Astrocyte (in vitro differentiated cells and primary cell): Measurements from ENCODE around the gene IPO13. TPM values are rescaled to one million over a fixed set of nuclear protein-coding genes. Genes with fewer than 3 reads are reported as not detected.

Source experiments
- DNase-seq: peaks from one replicate; pipeline ENCODE4 v3.0.0-alpha.2; 2010; ENCODE audit warnings: low read depth
- FAIRE-seq: peaks from 2 replicates; lab custom pipeline; 2011; peaks lifted over from hg19 to GRCh38; lab: Jason Lieb, UNC
- H2AFZ ChIP-seq: 2 replicates; pipeline ENCODE4 v1.6.0; 2012; ENCODE audit warnings: low read depth, low read length, inconsistent platforms
- H3K27ac ChIP-seq: 2 replicates; pipeline ENCODE4 v1.5.1; 2011; ENCODE audit warnings: low read depth, low read length, inconsistent platforms
- H3K27me3 ChIP-seq: 2 replicates; pipeline ENCODE4 v1.6.0; 2011; ENCODE audit warnings: low read length, inconsistent platforms; ENCODE audit not compliant: insufficient read depth
- H3K36me3 ChIP-seq: 2 replicates; pipeline ENCODE4 v1.5.1; 2011; ENCODE audit warnings: low read length, inconsistent platforms; ENCODE audit not compliant: insufficient read depth
- H3K4me1 ChIP-seq: 2 replicates; pipeline ENCODE4 v1.5.1; 2011; ENCODE audit warnings: low read length, inconsistent platforms; ENCODE audit not compliant: insufficient read depth
- H3K4me2 ChIP-seq: 2 replicates; pipeline ENCODE4 v1.6.0; 2012; ENCODE audit warnings: low read length, inconsistent platforms
- H3K4me3 ChIP-seq: 2 replicates; pipeline ENCODE4 v1.5.1; 2011; ENCODE audit warnings: low read depth, mild to moderate bottlenecking, low read length, inconsistent platforms; ENCODE audit not compliant: insufficient read depth
- H3K79me2 ChIP-seq: 2 replicates; pipeline ENCODE4 v1.6.0; 2012; ENCODE audit warnings: mild to moderate bottlenecking, low read length, inconsistent platforms; ENCODE audit not compliant: insufficient read depth
- H3K9ac ChIP-seq: 2 replicates; pipeline ENCODE4 v1.6.0; 2012; ENCODE audit warnings: mild to moderate bottlenecking, low read length, inconsistent platforms
- H3K9me3 ChIP-seq: 2 replicates; pipeline ENCODE4 v1.5.1; 2012; ENCODE audit warnings: low read depth, mild to moderate bottlenecking, low read length, inconsistent platforms; ENCODE audit not compliant: insufficient read depth
- H4K20me1 ChIP-seq: 2 replicates; pipeline ENCODE4 v1.6.0; 2012; ENCODE audit warnings: low read length, inconsistent platforms; ENCODE audit not compliant: insufficient read depth
- H3K27ac Mint-ChIP-seq: one replicate; pipeline ENCODE4 v1.8.0; 2021; ENCODE audit warnings: mild to moderate bottlenecking, mixed read lengths; ENCODE audit not compliant: unreplicated experiment
- H3K27me3 Mint-ChIP-seq: one replicate; pipeline ENCODE4 v1.8.0; 2021; ENCODE audit warnings: low read depth, mixed read lengths; ENCODE audit not compliant: unreplicated experiment
- H3K36me3 Mint-ChIP-seq: one replicate; pipeline ENCODE4 v1.8.0; 2021; ENCODE audit warnings: low read depth, mixed read lengths; ENCODE audit not compliant: unreplicated experiment
- H3K4me1 Mint-ChIP-seq: one replicate; pipeline ENCODE4 v1.8.0; 2021; ENCODE audit warnings: low read depth, mixed read lengths; ENCODE audit not compliant: unreplicated experiment
- H3K4me3 Mint-ChIP-seq: one replicate; pipeline ENCODE4 v1.8.0; 2021; ENCODE audit warnings: mild to moderate bottlenecking, moderate library complexity, mixed read lengths; ENCODE audit not compliant: unreplicated experiment
- H3K9me3 Mint-ChIP-seq: one replicate; pipeline ENCODE4 v1.8.0; 2021; ENCODE audit warnings: mild to moderate bottlenecking, mixed read lengths; ENCODE audit not compliant: unreplicated experiment
- CTCF ChIP-seq: IDR thresholded peaks from 2 replicates; pipeline ENCODE4 v1.5.1; 2011; ENCODE audit warnings: low read depth, mild to moderate bottlenecking, inconsistent platforms, low read length, moderate library complexity; ENCODE audit not compliant: insufficient read depth
- EZH2 ChIP-seq: IDR thresholded peaks from 2 replicates; pipeline ENCODE4 v1.6.1; 2012; ENCODE audit warnings: mild to moderate bottlenecking, low read length, inconsistent platforms; ENCODE audit not compliant: insufficient read depth
- total RNA-seq: library from RNA; stranded (reverse); gene quantifications from 2 replicates; pipeline ENCODE4 v1.2.1, GENCODE V29; 2021

The IPO13 gene
- total RNA-seq, 1 donor from 2014 or later: 31.0 TPM

GRCh38 chr1:43947061-43947873 is 517 bp downstream of the IPO13 start:
- FAIRE-seq: no peak
- Histone ChIP-seq H3K27me3 (no peaks in the 10 kb centered on the region), H3K36me3 (no peaks in the 10 kb centered on the region), H3K27ac (peak overlapping the region; percentile 99), H3K4me3 (peak overlapping the region; percentile 63), H2AFZ (peak overlapping the region; percentile 95), H3K79me2 (peaks cover 33% of the 10 kb centered on the region), H3K4me1 (peaks cover 10% of the 10 kb centered on the region), H3K9ac (peak overlapping the region; percentile 96), H3K9me3 (no peaks in the 10 kb centered on the region), H3K4me2 (peak overlapping the region; percentile 87), H4K20me1 (peaks cover 43% of the 10 kb centered on the region)
- H3K4me3 Mint-ChIP-seq: peak overlapping the region; percentile 91
- no peaks in the 10 kb centered on the region for H3K9me3 Mint-ChIP-seq
- H3K36me3 Mint-ChIP-seq: peaks cover 8% of the 10 kb centered on the region
- TF ChIP-seq EZH2: no peak
- H3K27me3 Mint-ChIP-seq: no peaks in the 10 kb centered on the region
- H3K27ac Mint-ChIP-seq: peak overlapping the region; percentile 73
- no peak for DNase-seq
- H3K4me1 Mint-ChIP-seq: peaks cover 12% of the 10 kb centered on the region

GRCh38 chr1:43947874-43948437 is 1.2 kb downstream of the IPO13 start:
- Mint-ChIP-seq H3K27me3 (no peaks in the 10 kb centered on the region), H3K4me3 (peak overlapping the region; percentile 91), H3K4me1 (peaks cover 12% of the 10 kb centered on the region), H3K36me3 (peaks cover 8% of the 10 kb centered on the region), H3K9me3 (no peaks in the 10 kb centered on the region), H3K27ac (no peak overlapping the region)
- peak overlapping the region; percentile 96 for H3K9ac ChIP-seq
- no peak overlapping the region for H3K27ac ChIP-seq
- no peaks in the 10 kb centered on the region for H3K36me3 ChIP-seq
- DNase-seq (no peak), FAIRE-seq (no peak)
- H3K9me3 ChIP-seq: no peaks in the 10 kb centered on the region
- peak overlapping the region; percentile 87 for H3K4me2 ChIP-seq
- TF ChIP-seq CTCF: no peak
- TF ChIP-seq EZH2: no peak
- H3K4me3 ChIP-seq: peak overlapping the region; percentile 63
- H3K27me3 ChIP-seq: no peaks in the 10 kb centered on the region
- H4K20me1 ChIP-seq: peaks cover 47% of the 10 kb centered on the region
- peaks cover 36% of the 10 kb centered on the region for H3K79me2 ChIP-seq
- peaks cover 10% of the 10 kb centered on the region for H3K4me1 ChIP-seq
- H2AFZ ChIP-seq: no peak overlapping the region

- TF ChIP-seq CTCF (no peak), EZH2 (no peak)
- no peak overlapping the region for H3K4me3 Mint-ChIP-seq
- peaks cover 10% of the 10 kb centered on the region for H3K4me1 ChIP-seq
- no peaks in the 10 kb centered on the region for H3K9me3 Mint-ChIP-seq
- no peak overlapping the region for H3K4me3 ChIP-seq
- H3K9ac ChIP-seq: no peak overlapping the region
- FAIRE-seq: no peak
- peaks cover 64% of the 10 kb centered on the region for H4K20me1 ChIP-seq
- H3K9me3 ChIP-seq: no peaks in the 10 kb centered on the region
- no peaks in the 10 kb centered on the region for H3K27me3 ChIP-seq
- no peak overlapping the region for H2AFZ ChIP-seq
- no peak overlapping the region for H3K27ac ChIP-seq
- H3K36me3 ChIP-seq: no peaks in the 10 kb centered on the region
- H3K27ac Mint-ChIP-seq: no peak overlapping the region
- H3K27me3 Mint-ChIP-seq: no peaks in the 10 kb centered on the region
- peaks cover 9% of the 10 kb centered on the region for H3K36me3 Mint-ChIP-seq
- no peak overlapping the region for H3K4me2 ChIP-seq
- H3K4me1 Mint-ChIP-seq: peaks cover 12% of the 10 kb centered on the region
- H3K79me2 ChIP-seq: peaks cover 50% of the 10 kb centered on the region
- no peak for DNase-seq
Measured at GRCh38 chr1:43949678-43950077, 2.9 kb downstream of the IPO13 start.
